ENCODE results near the gene SSTR5.
"Not testable (repeated sequence)": the region's sequence is repeated elsewhere in the genome, so short reads cannot be mapped to it uniquely, and the experiment has no call there.

The SSTR5 gene

DNA sequence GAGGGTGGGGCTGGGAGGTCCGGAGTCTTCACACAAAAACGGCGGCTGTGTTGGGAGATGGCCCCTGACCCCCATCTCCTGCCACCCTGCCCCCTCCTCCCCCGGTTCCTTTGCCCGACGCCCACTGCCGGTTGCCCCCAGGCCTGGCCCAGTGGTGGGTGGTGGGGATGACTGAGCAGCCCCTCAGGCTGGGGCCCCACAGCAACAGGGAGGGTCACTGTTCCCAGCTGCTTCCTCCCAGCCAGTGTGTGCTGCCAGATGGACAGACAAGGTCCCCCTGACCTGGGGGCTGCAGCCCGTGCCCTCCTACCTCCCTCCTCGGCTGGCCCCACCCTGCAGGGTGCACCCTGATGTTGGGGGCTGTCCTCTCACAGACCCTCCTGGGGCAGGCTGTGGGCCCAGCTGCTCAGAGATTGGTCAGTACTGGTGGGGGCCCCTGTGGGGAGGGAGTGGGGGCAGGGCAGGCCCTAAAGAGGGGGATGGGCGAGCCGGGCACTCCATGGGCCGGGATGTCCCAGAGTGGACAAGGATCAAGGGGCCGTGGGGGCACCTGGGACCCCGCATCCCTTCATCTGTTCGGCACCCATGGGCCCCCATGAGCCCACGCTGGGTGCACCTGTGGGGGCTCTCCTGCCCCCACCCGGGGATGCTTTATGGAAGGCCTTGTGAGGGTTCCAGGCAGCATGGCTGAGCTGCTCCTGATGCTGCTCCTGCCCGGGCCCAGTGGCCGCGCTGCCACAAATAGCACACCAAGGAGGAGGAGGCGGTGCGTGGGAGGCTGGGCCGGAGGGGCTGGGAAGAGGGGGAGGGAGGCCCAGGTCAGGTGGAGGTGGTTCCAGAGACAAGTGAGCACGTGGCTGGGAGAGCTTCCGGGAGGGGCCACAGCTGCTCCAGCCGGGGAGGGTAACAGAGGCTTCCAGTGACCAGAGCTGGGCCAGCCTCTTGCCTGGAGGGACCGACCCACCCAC, 18.4 kb downstream of the SSTR5 start:
- DNase-seq (ENCODE audit: low read depth in 2 of 2, low spot score in 1 of 2): no peak

DNA sequence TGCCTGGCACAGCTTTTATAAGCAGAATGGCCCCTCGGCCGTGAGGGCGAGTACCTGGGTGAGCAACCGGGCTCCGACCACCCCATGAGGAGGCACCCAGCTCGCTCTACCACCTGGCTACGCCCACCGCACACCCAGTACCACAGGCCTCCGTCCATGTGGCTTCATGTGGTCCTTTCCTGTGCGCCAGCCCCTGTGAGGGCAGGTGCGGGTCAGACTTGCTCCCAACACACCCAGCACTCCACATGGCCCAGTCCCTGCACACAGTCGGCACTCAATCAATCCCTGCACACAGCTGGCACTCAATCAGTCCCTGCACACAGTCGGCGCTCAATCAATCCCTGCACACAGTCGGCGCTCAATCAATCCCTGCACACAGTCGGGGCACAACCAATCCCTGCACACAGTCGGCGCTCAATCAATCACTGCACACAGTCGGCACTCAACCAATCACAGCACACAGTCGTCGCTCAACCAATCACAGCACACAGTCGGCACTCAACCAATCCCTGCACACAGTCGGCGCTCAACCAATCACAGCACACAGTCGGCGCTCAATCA, 19.5 kb downstream of the SSTR5 start:
- DNase-seq (ENCODE audit: low read depth in 2 of 2, low spot score in 1 of 2): no peak

- not testable (repeated sequence) for DNase-seq (ENCODE audit: low read depth in 2 of 2, low spot score in 1 of 2)
These were observed 20.2 kb downstream of the SSTR5 start for GRCh38 chr16:1092685-1093283.

DNA sequence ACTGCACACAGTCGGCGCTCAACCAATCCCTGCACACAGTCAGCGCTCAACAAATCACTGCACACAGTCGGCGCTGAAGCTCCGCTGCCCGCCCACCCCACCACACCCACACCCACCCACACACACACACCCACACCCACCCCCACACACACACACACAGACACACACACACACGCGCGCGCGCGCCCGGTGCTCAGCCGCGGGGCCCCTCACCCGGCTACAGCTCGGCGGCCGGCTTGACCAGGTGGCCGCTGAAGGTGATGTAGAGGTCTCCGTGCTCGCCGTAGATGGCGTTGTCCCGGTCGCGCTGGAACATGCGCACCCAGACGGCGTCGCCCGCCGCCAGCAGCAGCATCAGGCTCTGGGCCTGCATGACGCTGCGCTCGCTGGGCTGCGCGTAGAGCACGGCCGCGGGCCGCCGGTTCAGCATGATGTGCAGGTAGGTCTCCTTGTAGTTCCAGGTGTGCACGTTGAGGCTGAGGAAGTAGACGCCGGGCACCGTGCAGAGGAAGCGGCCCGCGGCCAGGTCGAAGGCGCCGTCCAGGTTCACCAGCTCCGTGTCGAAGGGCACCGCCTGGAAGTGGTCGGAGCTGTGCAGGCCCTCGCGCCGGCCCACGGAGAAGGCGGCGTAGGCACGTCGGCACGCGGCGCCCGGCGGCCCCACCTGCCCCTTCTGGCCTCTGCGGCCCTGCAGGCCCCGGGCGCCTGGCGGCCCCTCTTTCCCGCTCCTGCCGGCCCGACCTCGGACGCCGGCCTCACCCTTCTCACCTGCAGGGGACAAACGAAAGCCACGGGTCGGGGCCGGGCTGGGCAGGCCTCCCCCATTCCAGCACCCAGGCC, 21.0 kb downstream of the SSTR5 start:
- no peak for DNase-seq (ENCODE audit: low read depth in 2 of 2, low spot score in 1 of 2)

DNA sequence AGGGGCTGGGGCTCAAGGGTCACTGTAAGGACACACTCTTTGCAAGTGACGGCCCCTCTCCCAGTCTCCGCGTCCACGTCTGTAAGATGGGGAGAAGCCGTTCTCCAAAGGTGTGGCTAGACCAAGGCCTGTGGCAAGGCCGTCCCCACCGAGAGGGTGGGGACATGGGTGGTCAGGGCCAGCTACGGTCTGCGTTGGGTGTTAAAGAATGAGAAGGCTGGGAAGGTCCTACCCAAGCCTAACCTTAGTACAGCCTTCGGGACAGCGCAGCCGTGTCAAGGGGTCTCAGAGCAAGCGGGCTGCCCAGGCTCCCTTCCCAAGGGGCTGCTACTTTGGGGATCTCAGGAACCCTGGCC, 21.6 kb downstream of the SSTR5 start:
- DNase-seq (ENCODE audit: low read depth in 2 of 2, low spot score in 1 of 2): no peak

DNA sequence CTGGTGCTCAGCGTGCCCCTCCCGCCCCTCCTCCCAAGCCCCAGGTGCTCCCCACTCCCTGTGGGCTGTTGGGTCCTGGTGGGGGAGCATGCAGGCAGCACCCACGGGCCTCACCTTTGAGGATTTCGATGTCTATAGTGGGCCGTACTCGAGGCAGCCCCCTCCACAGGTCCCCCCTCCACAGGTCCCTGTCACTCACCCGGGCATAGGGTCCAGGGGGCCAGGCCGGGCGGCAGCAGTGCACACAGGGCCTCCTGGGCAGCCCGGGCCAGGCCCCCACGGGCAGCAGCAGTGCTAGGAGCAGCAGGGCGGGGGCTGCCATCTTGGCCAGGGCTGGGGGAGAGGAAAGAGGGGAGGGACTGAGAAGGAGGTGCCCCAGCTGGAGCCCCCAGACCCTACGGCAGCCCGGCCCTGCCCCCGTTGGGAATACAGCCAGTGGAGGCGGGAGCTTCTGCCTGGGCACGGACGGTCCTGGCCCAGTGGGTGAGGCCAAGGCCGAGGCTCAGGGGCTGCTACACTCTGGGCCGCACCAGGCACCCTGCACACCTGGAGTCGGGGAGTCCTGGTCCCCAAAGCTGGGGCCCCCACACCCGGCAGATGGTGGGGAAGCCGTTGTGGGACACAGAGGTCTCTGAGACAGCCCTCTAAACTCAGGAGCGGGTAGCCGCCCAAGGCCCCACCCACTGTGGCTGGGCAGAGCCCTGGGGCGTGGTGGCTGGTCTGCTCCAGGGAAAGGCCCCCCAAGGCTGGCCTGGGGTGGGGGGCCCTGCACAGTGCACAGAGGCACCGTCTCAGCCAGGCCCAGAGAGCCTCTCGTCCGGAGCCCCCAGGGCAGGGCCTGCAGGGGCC, 22.3 kb downstream of the SSTR5 start:
- no peak for DNase-seq (ENCODE audit: low read depth in 2 of 2, low spot score in 1 of 2)

DNA sequence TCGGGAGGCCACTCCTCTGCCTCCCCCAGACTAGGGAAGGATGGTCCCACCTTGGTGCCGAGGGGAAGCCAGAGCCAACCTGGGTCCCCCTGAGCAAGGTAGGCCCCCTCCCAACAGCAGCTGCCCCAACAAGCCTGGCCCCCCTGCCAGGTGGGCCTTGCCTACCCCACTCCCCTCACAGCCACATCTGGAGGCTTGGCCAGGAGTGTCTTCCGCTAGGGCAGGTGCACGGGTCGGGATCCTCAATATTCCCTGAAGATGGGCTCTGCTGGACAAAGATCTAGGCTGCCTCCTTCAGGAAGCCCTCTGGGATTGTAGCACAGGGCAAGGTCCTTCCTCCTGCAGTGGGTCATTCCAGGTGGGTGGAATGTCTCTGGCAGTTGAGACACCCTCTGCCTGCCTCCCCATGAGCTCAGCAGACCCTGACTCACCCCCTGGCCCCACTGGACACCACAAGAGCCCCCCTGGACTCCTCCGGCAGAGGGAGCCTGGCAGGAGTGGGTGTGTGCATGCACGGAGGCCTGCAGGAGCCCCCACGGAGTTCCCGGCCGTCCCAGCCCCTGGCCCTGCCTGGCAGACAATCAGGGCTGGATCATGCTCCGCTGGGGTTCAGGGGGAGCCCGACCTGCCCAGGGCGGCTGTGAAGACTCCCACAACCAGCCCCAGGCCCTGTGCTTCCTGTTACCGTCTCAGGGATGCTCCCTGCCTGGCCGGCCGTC, 23.1 kb downstream of the SSTR5 start:
- DNase-seq (ENCODE audit: low read depth in 2 of 2, low spot score in 1 of 2): no peak

GRCh38 chr16:1096169-1097082, 23.9 kb downstream of the SSTR5 start, which contains the start of gene C1QTNF8:
C1QTNF8 (minus strand) TSS chr16:1096244; CDS start chr16:1094922, 1,322 bp downstream.
- DNase-seq (ENCODE audit: low read depth in 2 of 2, low spot score in 1 of 2): no peak

DNA sequence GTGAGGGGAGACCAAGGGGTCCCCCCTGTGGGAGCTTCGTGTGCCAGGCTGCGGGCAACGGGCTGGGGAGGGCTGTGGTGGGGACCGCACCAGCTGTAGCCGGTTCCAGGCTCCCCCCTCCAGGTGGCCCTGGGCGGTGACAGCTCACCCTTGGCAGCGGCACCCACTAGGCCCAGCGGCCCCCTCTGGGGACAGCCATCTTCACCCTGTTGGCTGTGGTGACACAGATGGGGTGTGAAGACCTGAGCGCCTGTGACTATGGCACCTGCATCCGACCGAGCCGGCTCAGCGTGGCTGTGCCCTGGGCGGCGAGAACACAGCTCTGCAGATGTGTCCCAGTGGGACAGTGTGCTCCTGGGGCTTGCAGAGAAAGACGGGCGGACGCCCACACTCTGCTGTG, 24.6 kb downstream of the SSTR5 start:
- no peak for DNase-seq (ENCODE audit: low read depth in 2 of 2, low spot score in 1 of 2)

DNA sequence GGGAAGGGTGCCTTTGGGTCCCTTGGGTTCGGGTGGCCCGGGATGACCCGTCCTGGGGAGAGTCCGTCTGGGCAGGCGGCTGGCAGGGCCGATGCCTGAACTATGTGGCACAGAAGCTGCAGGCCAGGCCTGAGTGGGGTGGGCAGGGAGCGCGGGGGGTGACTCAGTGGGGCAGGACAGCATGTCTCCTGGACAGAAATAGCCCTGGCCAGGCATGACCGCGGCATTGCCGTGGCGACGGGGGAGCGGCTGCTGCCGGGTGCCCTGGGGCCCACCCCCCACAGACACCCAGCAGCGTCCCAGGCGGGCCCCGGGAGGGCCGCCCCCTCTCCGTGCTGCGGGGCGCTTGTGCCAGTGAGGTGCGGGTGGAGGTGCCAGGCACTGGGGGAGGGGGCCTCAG, 25.3 kb downstream of the SSTR5 start:
- DNase-seq (ENCODE audit: low read depth in 2 of 2, low spot score in 1 of 2): no peak

DNA sequence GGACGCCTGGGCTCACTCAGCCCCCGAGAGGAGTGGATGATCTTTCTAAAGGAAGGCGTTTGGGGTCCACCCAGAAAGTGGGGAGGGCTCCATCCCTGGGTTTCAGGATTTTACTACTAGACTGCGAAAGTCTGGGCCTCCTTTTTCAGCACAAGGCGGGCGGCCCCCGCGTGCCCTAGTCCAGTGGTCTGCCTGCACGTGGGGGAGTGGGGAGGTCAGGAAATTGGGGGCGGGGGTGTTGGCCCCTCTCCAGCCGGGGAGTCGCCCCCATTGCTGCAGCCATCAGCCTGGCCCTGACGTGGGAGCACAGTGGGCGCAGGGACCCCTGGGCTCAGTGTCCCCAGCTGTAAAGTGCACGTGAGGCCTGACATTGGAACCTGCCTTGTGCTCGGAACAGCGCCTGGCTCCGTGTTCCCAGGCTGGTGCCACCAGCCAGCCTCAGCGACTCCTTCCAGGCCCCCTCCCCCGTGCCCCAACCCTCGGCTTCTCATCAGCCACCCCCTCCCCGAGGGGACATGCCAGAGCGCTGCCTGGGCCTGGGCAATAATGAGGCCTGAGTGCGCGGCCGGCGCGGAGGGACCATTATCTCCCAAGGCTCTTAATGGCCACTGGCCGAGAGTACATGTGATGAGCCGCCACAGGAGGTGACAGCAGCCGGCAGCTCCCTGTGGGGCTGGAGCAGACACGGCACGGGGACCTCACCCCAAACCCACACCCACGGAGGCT, 25.9 kb downstream of the SSTR5 start:
- no peak for DNase-seq (ENCODE audit: low read depth in 2 of 2, low spot score in 1 of 2)

DNA sequence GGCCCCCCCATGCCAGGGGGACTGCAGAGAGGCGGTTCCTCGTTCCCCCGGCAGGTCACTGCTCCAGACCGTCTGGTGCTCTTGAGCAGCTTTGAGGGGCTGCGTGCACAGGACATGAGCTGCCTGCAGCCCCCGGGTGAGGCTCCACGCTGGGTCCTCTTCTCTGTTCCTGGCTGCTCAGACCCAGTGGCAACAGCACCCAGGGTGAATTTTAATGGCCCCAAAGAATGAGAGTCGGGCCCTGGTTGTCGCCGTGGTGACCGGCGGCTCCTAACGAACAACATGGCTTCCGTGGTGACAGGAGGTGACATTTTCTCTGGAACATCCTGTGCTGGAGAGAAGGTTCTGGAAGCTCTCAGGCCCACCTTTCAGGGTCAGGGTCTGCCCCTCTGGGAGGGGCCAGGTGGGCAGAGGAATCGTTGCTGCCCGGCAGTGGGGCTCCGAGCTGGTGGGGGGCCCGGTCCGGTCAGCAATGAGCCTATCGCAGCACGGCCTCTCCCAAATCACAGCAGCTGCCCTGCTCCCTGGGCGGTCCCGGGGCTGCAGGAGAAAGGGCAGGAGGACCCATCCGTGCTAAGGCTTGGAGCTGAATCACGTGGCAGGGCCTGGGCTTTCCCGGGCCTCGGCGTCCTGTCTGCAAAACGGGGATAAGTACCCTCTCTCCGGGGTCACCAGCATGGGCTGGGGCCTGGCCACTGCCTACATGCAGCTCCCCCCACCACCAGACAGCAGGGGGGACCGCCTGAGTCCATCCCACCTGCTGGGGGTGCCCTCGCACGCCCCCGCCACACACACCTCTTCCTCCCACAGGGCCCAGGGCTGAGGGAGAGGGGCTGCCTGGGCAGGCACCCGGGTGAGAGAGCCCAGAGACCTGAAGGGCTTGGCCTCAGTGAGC, 26.9 kb downstream of the SSTR5 start:
- no peak for DNase-seq (ENCODE audit: low read depth in 2 of 2, low spot score in 1 of 2)

- DNase-seq (ENCODE audit: low read depth in 2 of 2, low spot score in 1 of 2): no peak
These were observed 27.7 kb downstream of the SSTR5 start for GRCh38 chr16:1100084-1100800.

GRCh38 chr16:1101133-1101532, 28.6 kb downstream of the SSTR5 start:
- DNase-seq (ENCODE audit: low read depth in 2 of 2, low spot score in 1 of 2): no peak

DNA sequence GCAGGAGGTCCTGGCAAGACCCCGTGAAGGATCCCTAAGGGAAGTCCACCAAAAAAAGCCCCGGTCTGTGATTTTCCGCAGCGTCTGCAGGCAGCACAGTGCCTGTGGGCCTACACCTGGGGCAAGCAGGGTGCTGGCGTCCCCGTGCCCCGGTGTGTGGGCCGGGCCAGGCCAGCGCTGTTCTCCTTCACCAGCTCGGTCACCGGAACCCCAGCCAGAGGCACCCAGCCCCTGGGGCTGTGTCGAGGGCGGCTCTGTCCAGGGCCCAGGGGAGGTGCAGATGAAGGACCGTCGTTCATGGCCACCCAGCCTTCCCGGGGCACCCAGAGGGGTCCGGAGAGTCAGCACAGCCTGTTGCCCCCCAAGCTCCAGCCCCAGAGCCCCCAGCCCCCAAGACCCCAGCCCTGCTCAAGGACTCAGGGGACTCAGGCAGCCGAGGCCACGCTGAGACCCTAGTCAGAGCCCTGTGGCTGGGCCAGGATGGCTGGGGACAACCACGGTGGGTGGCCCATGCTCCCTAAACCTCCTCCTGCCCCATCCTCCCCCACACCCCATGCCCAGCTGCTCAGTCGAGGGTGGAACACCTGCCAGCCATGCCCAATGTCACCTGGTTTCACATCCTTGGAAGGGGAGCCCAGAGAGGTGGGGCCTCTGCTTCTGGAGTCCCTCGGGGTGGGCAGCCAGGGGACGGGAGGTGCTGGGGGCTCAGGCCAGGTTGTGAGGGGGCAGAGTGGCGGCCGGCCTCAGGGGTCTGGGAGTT, 29.2 kb downstream of the SSTR5 start:
- DNase-seq (ENCODE audit: low read depth in 2 of 2, low spot score in 1 of 2): no peak

- DNase-seq (ENCODE audit: low read depth in 2 of 2, low spot score in 1 of 2): no peak
These were observed 29.8 kb downstream of the SSTR5 start for GRCh38 chr16:1102333-1102700.
